22Rv1 (cell line): Measurements from ENCODE around the gene KDM4C.

Source experiments
- H3K27ac ChIP-seq: fragments of 450-650 bp; 2 replicates; pipeline ENCODE4 v1.5.1; 2017
- CTCF ChIP-seq: fragments of 450-650 bp; IDR thresholded peaks from 2 replicates; pipeline ENCODE4 v1.5.1; 2017; ENCODE audit warnings: mild to moderate bottlenecking
- ZFX ChIP-seq: fragments of 450-650 bp; IDR thresholded peaks from 2 replicates; pipeline ENCODE4 v1.6.1; 2017; ENCODE audit warnings: antibody characterized with exemption, borderline replicate concordance

The KDM4C gene

GRCh38 chr9:7216004-7216841, 458.4 kb downstream of the KDM4C start:
- TF ChIP-seq ZFX (no peak), CTCF (no peak)
- no peak overlapping the region for H3K27ac ChIP-seq

- no peak for TF ChIP-seq ZFX
- no peak for TF ChIP-seq CTCF
- H3K27ac ChIP-seq, result no peak overlapping the region
These were observed 466.2 kb downstream of the KDM4C start for GRCh38 chr9:7223981-7224380.
